RWPE2 (cell line): ENCODE results near the gene JAG2.

Experiments used
- ATAC-seq: fragments of 200-7000 bp; cut with Tn5 transposase; 3 replicates; pipeline ENCODE4 v1.9.1; 2021; ENCODE audit warnings: low read depth
- DNase-seq: peaks from one replicate; pipeline ENCODE4 v3.0.0-alpha.2; 2020; ENCODE audit warnings: low spot score
- H3K27ac ChIP-seq: fragments of 450-650 bp; 2 replicates; pipeline ENCODE4 v1.5.1; 2017; ENCODE audit warnings: mild to moderate bottlenecking; ENCODE audit not compliant: poor library complexity, severe bottlenecking
- H3K27me3 ChIP-seq: fragments of 250-450 bp; sonication (Bioruptor Pico); 2 replicates; pipeline ENCODE4 v1.5.1; 2021; ENCODE audit warnings: mild to moderate bottlenecking, moderate library complexity; ENCODE audit not compliant: insufficient read depth, poor library complexity, severe bottlenecking
- H3K36me3 ChIP-seq: fragments of 250-450 bp; sonication (Bioruptor Pico); 2 replicates; pipeline ENCODE4 v1.5.1; 2020; ENCODE audit warnings: low read depth, mild to moderate bottlenecking, moderate library complexity
- H3K4me1 ChIP-seq: fragments of 250-450 bp; sonication (Bioruptor Pico); 2 replicates; pipeline ENCODE4 v1.5.1; 2021; ENCODE audit warnings: mild to moderate bottlenecking, moderate library complexity; ENCODE audit not compliant: insufficient read depth, poor library complexity, severe bottlenecking
- H3K4me3 ChIP-seq: fragments of 250-450 bp; sonication (Bioruptor Pico); 2 replicates; pipeline ENCODE4 v1.5.1; 2021; ENCODE audit warnings: mild to moderate bottlenecking, moderate library complexity; ENCODE audit not compliant: severe bottlenecking
- H3K9me3 ChIP-seq: fragments of 250-450 bp; sonication (Bioruptor Pico); 2 replicates; pipeline ENCODE4 v1.5.1; 2021; ENCODE audit warnings: mild to moderate bottlenecking, moderate library complexity; ENCODE audit not compliant: severe bottlenecking
- TF ChIP-seq, protein P1 (sequence below): fragments of 450-650 bp; IDR thresholded peaks from one replicate; pipeline ENCODE4 v1.5.1; 2017; ENCODE audit warnings: mild to moderate bottlenecking, moderate library complexity; ENCODE audit not compliant: poor library complexity, severe bottlenecking

JAG2 gene

DNA sequence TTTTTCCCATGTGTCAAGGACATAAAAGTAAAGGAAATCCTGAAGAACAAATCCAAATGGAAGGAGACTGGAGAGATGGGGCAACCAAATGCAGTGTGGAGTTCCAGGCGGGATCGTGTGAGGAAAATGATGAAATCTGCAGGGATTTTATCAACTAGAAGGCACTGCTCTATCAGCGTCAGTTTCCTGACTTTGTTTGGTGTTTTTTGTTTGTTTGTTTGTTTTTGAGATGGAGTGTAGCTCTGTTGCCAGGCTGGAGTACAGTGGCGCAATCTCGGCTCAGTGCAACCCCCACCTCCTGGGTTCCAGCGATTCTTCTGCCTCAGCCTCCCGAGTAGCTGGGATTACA, 60.1 kb downstream of the JAG2 start:
- Histone ChIP-seq H3K9me3 (no peaks in the 10 kb centered on the region), H3K4me3 (no peak overlapping the region), H3K36me3 (no peaks in the 10 kb centered on the region), H3K27me3 (no peaks in the 10 kb centered on the region), H3K27ac (no peak overlapping the region), H3K4me1 (no peaks in the 10 kb centered on the region)
- TF ChIP-seq, protein P1, sequence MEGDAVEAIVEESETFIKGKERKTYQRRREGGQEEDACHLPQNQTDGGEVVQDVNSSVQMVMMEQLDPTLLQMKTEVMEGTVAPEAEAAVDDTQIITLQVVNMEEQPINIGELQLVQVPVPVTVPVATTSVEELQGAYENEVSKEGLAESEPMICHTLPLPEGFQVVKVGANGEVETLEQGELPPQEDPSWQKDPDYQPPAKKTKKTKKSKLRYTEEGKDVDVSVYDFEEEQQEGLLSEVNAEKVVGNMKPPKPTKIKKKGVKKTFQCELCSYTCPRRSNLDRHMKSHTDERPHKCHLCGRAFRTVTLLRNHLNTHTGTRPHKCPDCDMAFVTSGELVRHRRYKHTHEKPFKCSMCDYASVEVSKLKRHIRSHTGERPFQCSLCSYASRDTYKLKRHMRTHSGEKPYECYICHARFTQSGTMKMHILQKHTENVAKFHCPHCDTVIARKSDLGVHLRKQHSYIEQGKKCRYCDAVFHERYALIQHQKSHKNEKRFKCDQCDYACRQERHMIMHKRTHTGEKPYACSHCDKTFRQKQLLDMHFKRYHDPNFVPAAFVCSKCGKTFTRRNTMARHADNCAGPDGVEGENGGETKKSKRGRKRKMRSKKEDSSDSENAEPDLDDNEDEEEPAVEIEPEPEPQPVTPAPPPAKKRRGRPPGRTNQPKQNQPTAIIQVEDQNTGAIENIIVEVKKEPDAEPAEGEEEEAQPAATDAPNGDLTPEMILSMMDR, result no peak
- DNase-seq (no peak), ATAC-seq (no peak)

DNA sequence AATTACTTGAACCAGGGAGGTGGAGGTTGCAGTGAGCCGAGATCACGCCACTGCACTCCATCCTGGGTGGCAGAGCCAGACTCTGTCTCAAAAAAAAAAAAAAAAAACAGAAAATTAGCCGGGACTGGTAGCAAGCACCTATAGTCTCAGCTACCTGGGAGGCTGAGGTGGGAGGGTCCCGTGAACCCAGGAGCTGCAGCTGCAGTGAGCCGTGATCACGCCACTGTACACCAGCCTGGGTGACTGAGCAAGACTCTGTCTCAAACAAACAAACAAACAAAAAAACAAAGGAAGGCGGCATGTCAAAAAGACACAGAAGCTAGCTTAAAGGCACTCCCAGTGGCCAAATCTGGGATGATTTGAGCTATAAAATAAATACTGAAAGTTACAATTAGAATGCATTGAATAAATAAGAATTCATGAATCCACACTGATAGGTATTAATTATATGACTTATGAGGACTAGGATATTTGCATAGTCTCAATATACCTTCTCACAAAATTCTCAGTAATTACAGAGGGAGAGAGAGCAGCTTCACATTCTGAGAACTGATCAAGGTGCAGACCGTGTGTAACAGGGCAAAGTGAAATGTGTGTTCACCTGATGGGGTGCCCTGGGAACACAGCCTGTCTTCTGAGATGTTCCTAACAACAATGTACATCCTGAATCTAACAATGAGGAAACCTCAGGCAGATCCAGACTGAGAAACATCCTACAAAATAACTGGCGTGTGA, 60.6 kb downstream of the JAG2 start:
- no peaks in the 10 kb centered on the region for H3K9me3 ChIP-seq
- DNase-seq, result no peak
- no peak overlapping the region for H3K27ac ChIP-seq
- H3K4me1 ChIP-seq, result no peaks in the 10 kb centered on the region
- no peaks in the 10 kb centered on the region for H3K36me3 ChIP-seq
- no peaks in the 10 kb centered on the region for H3K27me3 ChIP-seq
- H3K4me3 ChIP-seq, result no peak overlapping the region
- TF ChIP-seq, protein P1, result no peak
- ATAC-seq, result no peak

DNA sequence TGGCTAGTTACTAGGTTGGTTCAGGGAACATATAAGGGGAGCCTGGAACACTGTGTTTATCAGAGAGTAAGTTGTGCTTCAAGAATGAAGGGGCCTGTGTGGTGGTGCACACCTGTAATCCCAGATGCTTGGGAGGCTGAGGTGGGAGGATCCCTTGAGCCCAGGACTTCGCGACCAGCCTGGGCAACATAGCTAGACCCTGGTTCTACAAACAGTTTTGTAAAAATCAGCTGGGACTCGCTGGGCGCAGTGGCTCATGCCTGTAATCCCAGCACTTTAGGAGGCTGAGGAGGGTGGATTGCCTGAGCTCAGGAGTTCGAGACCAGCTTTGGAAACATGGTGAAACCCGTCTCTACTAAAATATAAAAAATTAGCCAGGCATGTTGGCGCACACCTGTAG, 61.2 kb downstream of the JAG2 start:
- TF ChIP-seq, protein P1, result no peak
- Histone ChIP-seq H3K36me3 (no peaks in the 10 kb centered on the region), H3K4me3 (no peak overlapping the region), H3K27ac (no peak overlapping the region), H3K27me3 (no peaks in the 10 kb centered on the region), H3K9me3 (no peaks in the 10 kb centered on the region), H3K4me1 (no peaks in the 10 kb centered on the region)
- ATAC-seq (no peak), DNase-seq (no peak)

DNA sequence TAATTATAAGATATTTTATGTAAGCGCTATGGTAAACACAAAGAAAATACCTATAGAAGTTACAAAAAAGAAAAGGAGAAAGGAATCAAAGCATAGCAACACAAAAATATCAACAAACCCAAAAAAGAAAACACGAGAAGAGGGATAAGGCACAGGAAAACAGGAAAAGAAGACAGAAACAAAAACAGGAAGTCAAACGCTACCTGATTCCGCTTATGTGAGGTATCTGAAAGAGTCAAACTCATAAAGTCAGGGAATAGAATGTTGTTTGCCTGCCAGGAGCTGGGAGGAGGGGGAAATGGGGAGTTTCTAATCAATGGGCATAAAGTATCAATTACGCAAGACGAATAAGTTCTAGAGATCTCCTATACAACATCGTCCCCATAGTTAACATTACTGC, 63.4 kb downstream of the JAG2 start:
- no peak overlapping the region for H3K4me3 ChIP-seq
- no peak overlapping the region for H3K27ac ChIP-seq
- TF ChIP-seq, protein P1, result no peak
- no peaks in the 10 kb centered on the region for H3K27me3 ChIP-seq
- DNase-seq (no peak), ATAC-seq (no peak)
- no peaks in the 10 kb centered on the region for H3K9me3 ChIP-seq
- no peaks in the 10 kb centered on the region for H3K4me1 ChIP-seq
- no peaks in the 10 kb centered on the region for H3K36me3 ChIP-seq

DNA sequence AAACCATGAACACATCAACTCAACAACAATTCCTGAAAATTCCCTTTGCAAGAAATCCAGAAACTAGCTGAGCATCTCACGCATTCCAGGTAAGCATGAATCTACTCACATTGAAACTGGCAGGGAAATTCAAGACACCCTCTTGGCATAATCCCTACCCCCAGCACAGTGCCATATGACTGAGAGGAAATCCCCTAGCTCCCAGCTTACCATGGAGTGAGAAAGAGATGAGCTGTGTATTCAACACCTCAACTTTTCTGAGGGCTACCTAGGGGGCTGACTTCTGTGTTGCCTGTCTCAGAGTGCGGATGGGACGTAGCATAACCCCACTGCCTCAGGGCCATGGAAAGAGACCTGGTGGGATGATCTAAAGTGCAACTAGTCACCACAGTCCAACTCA, 65.7 kb downstream of the JAG2 start:
- ATAC-seq, result no peak
- TF ChIP-seq, protein P1, result no peak
- Histone ChIP-seq H3K27ac (no peak overlapping the region), H3K9me3 (no peaks in the 10 kb centered on the region), H3K4me1 (peaks cover 3% of the 10 kb centered on the region), H3K27me3 (no peaks in the 10 kb centered on the region), H3K4me3 (no peak overlapping the region), H3K36me3 (no peaks in the 10 kb centered on the region)
- DNase-seq, result peak; percentile 19
